Endothelial cell (in vitro differentiated cells): ENCODE measurements around the gene HTR3B. TPM values are rescaled to one million over a fixed set of nuclear protein-coding genes. Genes with fewer than 3 reads are reported as not detected.

ENCODE experiments used
- DNase-seq: peaks from one replicate; pipeline ENCODE4 v3.0.0; 2021; ENCODE audit warnings: low spot score
- H3K27ac Mint-ChIP-seq: one replicate; pipeline ENCODE4 v1.8.0; 2021; ENCODE audit warnings: mixed read lengths, inconsistent platforms; ENCODE audit not compliant: unreplicated experiment
- H3K27me3 Mint-ChIP-seq: one replicate; pipeline ENCODE4 v1.8.0; 2021; ENCODE audit warnings: mild to moderate bottlenecking, moderate library complexity, mixed read lengths, inconsistent platforms; ENCODE audit not compliant: unreplicated experiment
- H3K36me3 Mint-ChIP-seq: one replicate; pipeline ENCODE4 v1.8.0; 2021; ENCODE audit warnings: mild to moderate bottlenecking, low read depth, mixed read lengths, inconsistent platforms; ENCODE audit not compliant: unreplicated experiment
- H3K4me1 Mint-ChIP-seq: one replicate; pipeline ENCODE4 v1.8.0; 2021; ENCODE audit warnings: mild to moderate bottlenecking, mixed read lengths, inconsistent platforms; ENCODE audit not compliant: unreplicated experiment
- H3K4me3 Mint-ChIP-seq: one replicate; pipeline ENCODE4 v1.8.0; 2021; ENCODE audit warnings: mild to moderate bottlenecking, mixed read lengths, inconsistent platforms; ENCODE audit not compliant: unreplicated experiment
- H3K9me3 Mint-ChIP-seq: one replicate; pipeline ENCODE4 v1.8.0; 2021; ENCODE audit warnings: mixed read lengths, inconsistent platforms; ENCODE audit not compliant: unreplicated experiment
- total RNA-seq: library from RNA; stranded (reverse); fragmentation: NEBNext Ultra II Directional; extraction: Animal tissue kit (Norgen Biotek cat#: 25700); gene quantifications from one replicate; pipeline ENCODE4 v1.2.1, GENCODE V29; 2021; ENCODE audit not compliant: unreplicated experiment
- TF ChIP-seq, protein P1 (sequence below): fragments of 200-600 bp; sonication (generic); IDR thresholded peaks from one replicate; pipeline ENCODE4 v1.5.0; 2021; ENCODE audit warnings: antibody characterized with exemption; ENCODE audit not compliant: unreplicated experiment

Gene HTR3B
- total RNA-seq, 1 donor from 2014 or later, result not detected

DNA sequence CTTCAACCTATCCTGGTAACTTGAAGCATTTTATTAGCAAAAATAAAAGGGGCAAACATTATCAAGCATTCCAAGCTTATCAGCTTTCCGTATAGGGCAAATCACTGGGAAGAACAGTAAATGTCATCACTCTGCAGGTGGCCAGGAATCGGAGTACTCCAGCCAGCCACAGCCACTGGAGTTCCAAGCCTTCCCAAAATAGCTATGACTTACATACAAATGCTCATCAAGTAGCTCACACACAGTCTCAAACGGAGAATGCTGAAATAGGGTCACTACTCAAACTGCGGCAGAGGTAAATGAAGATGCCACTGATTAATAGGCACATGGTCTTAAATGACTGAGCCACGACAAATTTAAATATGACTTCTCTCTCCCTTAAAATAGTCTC lies 31.4 kb upstream of the HTR3B start:
- H3K27me3 Mint-ChIP-seq, result peaks cover 17% of the 10 kb centered on the region
- peaks cover 8% of the 10 kb centered on the region for H3K36me3 Mint-ChIP-seq
- H3K9me3 Mint-ChIP-seq, result no peaks in the 10 kb centered on the region
- peaks cover 54% of the 10 kb centered on the region for H3K4me1 Mint-ChIP-seq
- TF ChIP-seq, protein P1, sequence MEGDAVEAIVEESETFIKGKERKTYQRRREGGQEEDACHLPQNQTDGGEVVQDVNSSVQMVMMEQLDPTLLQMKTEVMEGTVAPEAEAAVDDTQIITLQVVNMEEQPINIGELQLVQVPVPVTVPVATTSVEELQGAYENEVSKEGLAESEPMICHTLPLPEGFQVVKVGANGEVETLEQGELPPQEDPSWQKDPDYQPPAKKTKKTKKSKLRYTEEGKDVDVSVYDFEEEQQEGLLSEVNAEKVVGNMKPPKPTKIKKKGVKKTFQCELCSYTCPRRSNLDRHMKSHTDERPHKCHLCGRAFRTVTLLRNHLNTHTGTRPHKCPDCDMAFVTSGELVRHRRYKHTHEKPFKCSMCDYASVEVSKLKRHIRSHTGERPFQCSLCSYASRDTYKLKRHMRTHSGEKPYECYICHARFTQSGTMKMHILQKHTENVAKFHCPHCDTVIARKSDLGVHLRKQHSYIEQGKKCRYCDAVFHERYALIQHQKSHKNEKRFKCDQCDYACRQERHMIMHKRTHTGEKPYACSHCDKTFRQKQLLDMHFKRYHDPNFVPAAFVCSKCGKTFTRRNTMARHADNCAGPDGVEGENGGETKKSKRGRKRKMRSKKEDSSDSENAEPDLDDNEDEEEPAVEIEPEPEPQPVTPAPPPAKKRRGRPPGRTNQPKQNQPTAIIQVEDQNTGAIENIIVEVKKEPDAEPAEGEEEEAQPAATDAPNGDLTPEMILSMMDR, result no peak
- H3K27ac Mint-ChIP-seq, result peak overlapping the region; percentile 38
- H3K4me3 Mint-ChIP-seq, result peak overlapping the region; percentile 95
- no peak for DNase-seq

DNA sequence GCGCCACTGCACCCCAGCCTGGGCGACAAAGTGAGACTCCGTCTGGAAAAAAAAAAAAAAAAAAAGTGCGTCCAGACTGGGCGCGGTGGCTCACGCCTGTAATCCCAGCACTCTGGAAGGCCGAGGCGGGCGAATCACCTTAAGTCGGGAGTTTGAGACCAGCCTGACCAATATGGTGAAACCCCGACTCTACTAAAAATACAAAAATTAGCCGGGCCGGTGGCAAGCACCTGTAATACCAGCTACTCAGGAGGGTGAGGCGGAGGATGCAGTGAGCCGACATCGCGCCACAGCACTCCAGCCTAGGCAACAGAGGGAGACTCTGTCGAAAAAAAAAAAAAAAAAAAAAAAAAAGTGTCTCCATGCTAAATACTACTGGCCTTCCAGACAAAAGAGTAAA lies 30.5 kb upstream of the HTR3B start:
- Mint-ChIP-seq H3K27ac (no peak overlapping the region), H3K4me1 (peaks cover 61% of the 10 kb centered on the region), H3K36me3 (peaks cover 8% of the 10 kb centered on the region), H3K4me3 (peak overlapping the region; percentile 95), H3K27me3 (peaks cover 20% of the 10 kb centered on the region), H3K9me3 (no peaks in the 10 kb centered on the region)
- TF ChIP-seq, protein P1, result no peak
- no peak for DNase-seq

DNA sequence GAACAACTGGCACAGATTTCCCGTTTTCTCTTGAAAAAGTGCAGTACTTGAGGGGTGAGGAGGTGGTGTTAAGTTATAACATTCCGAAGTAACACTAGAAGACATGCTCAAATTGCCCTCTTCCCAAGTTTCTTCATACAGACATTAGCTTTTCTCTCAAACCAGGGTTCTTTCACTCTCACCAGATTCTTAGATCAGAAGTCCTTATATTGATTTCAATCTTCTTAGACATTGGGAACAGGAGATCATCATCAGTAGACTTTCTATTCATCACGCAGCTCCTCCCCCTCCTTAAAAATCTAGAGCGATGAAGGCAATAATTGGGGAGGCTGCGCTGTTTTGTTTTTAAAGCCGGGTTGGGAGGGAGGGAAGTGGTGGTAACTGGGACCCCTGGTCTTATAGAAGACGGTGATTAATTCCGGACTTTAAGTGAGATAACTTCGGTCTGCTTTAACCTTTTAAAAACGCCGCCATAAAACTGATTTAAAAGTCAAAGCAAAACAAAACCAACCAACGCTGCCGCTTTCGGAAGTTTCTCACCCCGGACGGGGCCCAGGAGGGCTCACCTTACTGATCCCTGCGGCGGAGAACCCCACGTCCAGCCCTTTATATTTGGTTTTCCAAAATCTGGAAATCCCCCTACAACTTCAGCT lies 29.9 kb upstream of the HTR3B start:
- Mint-ChIP-seq H3K4me3 (peak overlapping the region; percentile 95), H3K4me1 (peaks cover 64% of the 10 kb centered on the region), H3K9me3 (no peaks in the 10 kb centered on the region), H3K27me3 (peaks cover 20% of the 10 kb centered on the region), H3K27ac (peak overlapping the region; percentile 82), H3K36me3 (peaks cover 8% of the 10 kb centered on the region)
- TF ChIP-seq, protein P1, result no peak
- no peak for DNase-seq

DNA sequence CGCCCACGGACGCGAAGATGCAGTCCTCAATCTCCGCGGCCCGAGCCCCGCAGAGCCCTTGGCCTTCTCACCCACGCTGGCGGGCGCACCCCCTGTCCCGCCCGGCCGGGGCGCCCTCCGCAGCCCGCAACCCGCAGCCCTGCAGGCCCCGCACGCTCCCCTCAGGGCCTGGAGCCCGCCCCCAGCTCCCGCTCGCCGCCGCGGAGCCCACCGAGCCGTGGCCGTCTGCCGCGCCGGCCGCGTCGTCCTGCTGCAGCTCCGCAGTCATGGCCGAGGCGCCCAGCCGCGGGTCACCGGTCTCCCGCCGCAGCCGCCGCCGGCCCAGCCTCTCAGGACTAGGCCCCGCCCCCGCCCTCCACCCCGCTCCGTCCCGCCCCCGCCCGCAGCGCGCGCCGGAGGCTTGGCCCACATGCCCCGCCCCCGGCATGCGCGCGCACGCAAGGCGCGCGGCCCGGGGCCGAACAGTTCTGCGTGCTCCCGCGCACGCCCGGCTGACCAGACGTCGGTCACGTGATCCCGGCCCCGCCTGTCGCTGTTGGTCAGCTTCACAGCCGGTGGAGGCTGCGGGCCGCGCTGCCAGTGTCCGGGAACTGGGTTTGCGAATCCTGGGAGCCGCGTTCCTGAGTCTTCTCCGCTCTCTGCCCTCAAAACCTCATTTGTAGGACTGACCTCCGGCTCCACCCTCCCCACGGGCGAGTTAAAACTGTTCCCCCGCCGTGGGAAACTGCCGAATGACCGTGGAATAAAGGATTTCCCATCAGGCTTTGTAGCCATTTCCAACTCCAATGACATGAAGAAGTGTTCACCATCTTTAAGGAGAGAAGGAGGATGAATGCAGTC lies 29.1 kb upstream of the HTR3B start, which contains the start of gene USP28:
Gene USP28, minus strand, starts transcription at position 339 of the 840 bp plus-strand sequence. Its CDS starts 71 bp downstream, at position 268.
- peak; percentile 99 for DNase-seq
- Mint-ChIP-seq H3K27ac (peak within 1 kb of the TSS; percentile 99), H3K4me3 (peak within 1 kb of the TSS; percentile 95), H3K4me1 (peaks cover 64% of the 10 kb centered on the region), H3K36me3 (peaks cover 8% of the 10 kb centered on the region), H3K27me3 (peaks cover 18% of the 10 kb centered on the region), H3K9me3 (no peaks in the 10 kb centered on the region)
- TF ChIP-seq, protein P1, result no peak
